Hepatic stellate cell (primary cell): ENCODE measurements around the gene PPP2R1A.

Source experiments
- DNase-seq: peaks from one replicate; pipeline ENCODE4 v3.0.0; 2011; ENCODE audit warnings: low spot score

PPP2R1A gene

DNA sequence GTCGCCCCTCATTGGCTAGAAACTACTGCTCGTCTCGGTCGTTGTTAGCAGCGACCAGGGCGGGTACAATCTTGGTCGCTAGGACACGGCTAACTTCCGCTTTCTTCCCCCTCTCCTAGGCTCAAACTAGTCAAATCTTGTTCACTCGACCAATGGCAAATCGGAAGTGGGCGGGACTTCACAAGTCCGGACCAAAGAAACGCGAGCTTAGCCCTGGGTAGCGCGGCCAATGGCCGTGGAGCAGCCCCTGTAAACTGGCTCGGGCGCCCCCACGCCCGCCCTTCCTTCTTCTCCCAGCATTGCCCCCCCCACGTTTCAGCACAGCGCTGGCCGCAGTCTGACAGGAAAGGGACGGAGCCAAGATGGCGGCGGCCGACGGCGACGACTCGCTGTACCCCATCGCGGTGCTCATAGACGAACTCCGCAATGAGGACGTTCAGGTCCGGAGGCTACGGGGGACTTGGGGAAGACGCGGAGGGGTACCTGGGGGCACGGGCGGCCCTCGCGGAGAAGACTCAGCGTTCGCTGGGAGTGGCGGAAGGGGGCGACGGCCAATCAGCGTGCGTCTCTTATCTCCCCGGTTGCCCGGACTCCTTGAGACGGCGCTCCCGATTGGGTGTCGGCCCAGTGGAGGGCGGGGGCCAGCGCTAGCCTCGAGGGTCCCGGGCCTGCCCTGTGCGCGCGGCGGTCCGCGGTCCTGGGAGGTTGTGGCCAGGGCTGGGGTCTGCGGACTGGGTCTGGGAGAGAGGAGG lies at the start of gene PPP2R1A:
Gene PPP2R1A (plus strand): TSS at position 318 of the 752 bp plus-strand sequence. CDS start 45 bp downstream, at position 363.
- peak; percentile 99 for DNase-seq

DNA sequence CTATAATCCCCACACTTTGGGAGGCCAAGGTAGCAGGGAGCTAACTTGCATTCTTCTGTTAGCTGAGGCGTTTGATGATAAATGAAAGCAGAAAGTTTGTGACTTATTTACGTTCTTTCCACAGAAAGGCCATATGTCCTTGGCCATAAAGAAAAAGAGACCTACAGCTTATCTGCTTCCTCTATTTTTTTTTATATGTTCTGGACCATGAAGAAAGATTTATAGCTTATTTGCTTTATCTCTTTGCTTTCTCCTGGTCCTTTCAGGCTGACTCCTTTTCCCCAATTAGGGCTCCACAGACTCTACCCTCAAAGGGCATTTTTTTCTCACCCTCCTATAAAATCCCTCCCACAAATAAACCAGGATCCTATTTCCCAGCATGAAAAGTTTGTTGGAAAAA lies 48.6 kb upstream of the PPP2R1A start:
- DNase-seq, result no peak

DNA sequence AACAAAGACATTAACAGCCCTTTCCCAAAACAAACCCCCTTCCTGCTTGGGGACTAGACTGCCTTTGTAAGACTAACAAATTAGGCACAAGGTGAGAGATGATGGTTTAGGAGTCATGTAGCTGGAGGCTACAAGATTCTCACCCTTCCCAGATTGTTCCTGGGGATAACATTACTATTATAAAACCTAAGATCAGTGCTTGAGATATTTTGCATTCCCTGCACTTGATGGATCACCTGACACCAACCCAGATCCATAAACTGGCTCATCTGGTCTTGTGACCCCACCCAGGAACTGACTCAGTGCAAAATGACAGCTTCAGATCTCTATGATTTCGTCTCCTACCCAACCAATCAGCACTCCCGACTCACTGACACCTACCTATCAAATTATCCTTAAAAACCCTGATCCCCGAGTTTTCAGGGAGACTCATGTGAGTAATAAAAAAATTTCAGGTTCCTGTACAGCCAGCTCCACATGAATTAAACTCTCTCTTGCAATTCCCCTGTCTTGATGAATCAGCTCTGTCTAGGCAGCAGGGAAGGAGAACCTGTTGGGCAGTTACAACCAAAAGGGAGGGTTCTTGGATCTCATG lies 47.8 kb upstream of the PPP2R1A start:
- no peak for DNase-seq

DNA sequence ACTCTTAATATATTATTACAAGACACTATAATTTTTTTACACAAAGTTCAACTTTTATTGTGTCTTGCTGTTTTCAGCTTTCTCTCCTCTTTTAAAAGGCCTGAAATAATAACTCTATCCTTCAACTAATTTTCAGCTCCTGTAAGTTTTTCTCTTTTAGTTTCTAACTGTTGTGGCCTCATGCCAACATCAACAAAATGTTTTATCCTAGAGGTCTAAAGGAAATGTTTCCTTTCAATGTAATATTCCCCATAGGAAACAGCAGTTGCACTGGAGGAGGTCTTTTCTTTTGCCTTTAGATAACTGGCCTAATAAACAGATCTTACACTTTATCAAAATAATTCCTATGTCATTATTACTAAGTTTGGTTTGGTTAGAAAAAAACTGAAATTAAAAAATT lies 41.6 kb upstream of the PPP2R1A start:
- DNase-seq, result no peak

DNA sequence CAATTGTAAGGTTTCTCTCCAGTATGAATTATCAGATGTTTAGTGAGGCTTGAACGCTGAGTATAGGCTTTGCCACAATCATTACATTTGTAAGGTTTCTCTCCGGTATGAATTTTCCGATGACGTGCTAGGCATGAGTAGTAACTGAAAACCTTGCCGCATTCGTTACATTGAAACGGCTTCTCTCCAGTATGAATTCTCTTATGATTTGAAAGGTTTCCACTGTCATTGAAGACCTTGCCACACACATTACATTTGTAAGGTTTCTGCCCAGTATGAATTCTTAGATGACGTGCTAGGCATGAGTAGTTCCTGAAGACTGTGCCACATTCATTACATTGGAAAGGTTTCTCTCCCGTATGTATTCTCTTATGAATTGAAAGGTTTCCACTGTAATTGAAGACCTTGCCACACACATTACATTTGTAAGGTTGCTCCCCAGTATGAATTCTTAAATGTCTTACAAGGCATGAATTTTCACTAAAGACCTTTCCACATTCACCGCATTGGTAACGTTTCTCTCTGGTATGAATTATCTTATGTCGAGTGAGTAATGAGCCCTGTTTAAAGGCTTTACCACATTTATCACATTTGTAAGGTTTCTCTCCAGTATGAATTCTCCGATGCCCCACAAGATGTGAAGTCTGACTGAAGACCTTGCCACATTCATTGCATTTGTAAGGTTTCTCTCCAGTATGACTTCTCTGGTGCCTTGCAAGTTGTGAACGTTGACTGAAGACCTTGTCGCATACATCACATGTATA lies 34.1 kb upstream of the PPP2R1A start:
- DNase-seq, result no peak

DNA sequence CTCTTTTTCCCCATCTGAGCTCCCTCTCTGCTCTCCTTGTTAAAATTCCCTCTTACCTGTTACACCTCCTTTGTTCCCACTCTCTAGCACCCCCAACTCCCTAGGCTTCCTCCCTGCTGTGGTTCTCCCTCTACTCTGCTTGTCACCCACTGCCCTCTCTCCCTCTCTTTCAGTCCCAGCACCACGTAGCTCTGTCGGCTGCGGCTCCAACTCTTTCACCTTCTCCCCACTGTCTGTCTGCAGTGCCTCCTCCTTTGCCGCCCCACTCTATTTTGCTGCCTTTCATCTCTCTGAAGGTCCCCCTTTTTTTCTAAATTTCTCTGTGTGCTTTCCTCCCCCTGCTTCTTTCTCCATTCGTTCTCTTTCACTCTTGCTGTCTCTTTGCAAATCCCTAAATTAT lies 19.5 kb upstream of the PPP2R1A start:
- DNase-seq, result no peak

DNA sequence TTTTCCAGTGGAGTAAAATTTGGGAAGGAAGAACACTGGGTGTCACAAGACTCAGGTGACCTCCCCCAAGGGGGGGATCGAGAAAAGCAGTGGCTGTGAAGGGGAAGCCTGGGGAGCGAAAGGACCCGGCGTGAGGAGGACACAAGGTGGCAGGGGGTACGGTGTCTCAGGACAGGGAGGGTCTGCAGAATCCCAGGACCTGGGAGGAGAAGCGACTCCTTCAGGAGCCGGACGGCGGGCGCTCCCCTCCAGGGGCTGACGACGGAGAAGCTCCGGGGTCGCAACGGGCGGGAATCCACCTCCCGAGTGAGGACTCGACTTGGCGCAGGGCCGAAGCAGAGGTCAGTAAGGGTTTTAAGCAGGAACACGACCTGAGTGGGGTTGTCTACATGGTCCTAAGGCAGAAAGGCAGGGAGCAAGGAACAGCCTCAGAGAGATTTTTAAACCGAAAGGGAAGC lies 19.0 kb upstream of the PPP2R1A start:
- DNase-seq, result peak; percentile 29

DNA sequence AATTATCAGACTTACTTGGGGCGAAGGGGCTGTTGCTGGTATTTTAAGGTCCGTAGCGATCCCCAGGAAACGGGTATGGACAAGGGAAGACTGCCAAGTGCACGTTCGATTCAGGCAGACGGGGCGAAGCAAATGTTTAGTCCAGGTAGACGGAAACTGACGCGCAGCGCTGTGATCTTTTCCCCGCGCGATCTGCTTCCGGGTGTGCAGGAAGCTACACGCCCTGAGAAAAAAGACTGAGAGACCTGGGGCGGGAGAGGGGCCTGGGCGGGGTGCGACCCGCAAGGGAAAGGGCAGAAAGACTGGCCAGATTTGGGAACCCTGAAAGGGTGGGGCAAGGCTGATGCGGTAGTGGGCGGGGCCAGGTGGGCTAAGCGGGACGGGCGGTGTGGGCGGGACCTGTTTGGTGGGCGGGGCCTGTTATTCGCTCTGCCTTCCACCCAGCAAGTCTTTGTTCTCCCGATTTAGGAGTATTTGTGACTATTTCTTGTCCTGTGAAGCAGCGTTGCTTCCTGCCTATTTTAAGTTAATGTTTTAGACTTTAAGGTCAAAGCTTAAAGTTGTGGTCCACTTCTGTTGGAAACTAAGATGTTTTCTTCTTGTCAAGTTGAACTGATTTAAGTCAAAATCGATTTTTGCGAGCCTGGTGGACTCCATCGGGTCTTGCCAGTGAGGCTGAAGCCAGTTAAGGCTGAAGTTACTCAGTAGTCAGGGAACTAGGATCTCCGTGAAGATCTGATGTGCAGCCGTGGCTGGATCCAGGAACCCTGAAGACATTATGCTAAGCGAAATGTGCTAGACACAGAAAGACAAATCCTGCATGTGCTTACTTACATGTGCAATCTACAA lies 18.3 kb upstream of the PPP2R1A start, which contains the start of gene ZNF836:
Gene ZNF836 (minus strand): TSS at position 301 of the 849 bp plus-strand sequence. CDS start 3,549 bp downstream, outside the sequence.
- DNase-seq, result peak; percentile 79

DNA sequence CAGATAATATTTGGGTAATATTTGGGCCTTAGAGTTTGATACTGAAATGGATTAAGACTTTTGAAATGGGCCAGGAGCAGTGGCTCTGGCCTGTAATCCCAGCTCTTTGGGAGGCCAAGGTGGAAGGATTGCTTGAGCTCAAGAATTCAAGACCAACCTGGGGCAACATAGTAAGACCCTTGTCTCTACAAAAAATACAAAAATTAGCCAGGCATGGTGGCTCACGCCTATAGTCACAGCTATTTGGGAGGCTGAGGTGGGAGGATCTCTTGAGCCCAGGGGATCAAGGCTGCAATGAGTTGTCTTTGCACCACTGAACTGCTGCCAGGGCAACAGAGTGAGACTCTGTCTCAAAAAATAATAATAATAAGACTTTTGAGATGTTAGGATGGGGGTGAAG lies 17.5 kb upstream of the PPP2R1A start:
- no peak for DNase-seq

DNA sequence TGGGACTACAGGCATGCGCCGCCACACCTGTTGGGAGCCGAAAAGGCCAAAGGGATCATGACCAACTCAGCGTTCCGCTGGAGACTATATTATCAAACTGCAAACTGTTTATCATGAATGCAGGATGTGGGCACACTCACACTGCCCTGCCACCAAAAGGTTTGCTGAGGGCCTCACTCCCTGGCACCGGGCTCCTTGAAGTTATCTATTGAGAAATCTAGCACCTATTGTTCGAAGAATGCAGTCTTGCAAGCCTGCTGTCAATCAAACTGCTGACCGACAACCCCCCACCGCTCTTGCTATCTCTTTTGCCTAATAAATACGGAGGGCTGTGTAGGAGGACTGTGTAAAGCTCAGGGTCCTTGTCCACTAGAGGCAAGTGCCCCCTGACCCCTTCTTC lies 13.3 kb upstream of the PPP2R1A start:
- DNase-seq, result no peak

DNA sequence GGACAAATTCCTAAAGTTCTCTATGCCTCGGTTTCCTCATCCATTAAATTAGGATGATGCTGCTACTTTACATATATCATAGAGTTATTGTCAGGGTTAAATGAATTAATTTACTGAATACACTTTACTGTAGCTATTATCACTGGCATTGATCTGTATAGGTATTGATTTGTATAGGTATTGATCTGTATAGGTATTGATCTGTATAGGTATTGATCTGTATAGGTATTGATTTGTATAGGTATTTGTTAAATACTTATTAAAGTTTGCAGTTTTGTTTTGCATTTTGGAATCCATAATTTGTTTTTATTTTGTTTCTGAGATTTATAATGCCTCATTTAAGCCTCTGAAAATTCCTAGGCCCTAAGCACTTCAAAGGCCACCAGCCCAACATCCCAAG lies 2.4 kb upstream of the PPP2R1A start:
- no peak for DNase-seq

DNA sequence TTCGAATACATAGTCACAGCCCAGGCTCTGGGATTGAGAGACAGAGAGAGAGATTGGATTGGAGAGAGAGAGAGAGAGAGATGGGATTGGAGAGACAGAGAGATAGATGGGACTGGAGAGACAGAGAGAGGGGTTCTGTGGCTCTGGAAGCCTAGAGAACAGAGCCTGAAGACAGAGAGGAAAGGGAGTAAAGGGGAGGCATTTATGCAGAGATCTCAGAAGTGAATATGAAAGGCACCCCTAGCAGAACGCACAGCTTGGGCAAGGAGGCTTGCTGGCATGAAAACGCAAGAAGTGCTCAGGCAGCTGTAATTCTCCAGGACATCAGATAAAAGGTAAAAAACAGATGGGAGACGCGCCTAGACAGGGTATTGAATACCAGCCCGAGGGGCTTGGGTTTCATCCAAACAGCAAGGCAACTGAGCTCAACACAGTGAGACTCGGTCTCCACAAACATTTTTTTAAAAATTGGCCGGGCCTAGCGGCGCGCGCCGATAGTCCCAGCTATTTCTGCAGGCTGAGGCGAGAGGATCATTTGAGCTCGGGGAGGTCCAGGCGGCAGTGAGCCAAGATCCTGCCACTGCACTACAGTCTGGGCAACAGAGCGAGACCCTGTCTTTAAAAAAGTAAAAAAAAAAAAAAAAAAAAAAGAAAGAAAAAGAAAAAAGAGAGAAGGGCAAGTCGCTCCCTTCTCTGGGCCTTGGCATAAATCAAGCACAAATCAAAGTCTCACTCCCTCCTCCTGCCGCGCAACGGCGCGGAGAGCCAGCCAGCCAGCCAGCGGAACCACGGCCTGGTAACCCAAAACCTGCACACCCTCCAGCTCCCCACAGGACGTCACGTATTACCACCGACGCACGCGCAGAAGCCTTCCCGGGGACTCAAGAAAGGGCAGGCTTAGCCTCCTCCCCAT lies 774 bp upstream of the PPP2R1A start:
- no peak for DNase-seq

DNA sequence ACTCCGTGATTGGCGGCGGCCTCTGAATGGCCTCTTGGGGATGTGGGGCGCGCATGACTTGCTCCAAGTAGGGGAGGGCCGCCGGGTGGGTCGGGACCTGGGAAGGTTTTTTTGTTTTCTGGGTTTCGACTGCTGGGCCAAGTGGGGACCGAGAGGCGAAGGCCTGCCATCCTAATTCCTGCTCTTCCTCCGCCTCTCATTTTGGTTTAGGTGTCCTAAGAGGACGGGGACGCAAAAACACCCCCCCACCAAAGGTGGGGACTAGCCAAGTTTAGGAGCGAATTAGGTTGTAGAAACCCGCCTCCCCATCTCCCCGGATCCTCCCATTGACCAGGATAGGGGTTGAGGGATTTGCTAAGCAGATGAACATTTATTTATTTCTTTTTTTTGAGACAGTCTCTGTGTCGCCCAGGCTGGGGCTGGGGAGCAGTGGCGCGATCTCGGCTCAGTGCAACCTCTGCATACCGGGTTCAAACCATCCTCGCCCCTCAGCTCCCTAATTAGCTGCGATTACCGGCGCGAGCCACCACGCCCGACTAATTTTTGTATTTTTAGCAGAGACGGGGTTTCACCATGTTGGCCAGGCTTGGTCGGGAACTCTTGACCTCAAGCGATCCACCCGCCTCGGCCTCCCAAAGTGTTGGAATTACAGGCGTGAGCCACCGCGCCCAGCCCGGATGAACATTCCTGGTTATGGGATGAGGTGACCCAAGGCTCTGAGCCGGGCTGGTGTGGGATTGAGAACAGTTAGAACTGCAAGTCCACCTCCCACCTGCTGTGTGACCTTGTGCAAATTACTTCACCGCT lies 838 bp downstream of the PPP2R1A start:
- peak; percentile 39 for DNase-seq

DNA sequence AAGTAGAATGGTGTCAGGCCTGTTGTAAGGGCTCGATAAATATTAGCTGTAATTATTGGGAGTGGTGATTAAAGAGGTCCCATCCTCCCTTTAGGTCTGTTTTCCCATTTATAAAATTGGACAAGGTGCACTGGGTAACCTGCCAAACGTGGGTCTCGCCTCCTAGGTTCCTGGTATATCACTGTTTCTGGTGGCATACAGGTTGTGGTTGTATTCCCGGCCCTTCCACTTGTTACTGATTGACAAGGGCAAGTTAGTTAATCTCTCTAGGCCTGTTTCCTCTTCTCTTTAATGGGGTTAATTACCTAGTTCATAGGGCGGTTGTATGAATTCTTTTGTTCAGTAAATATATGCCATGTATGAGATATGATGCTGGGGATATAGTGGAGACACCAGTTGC lies 1.5 kb downstream of the PPP2R1A start:
- no peak for DNase-seq

DNA sequence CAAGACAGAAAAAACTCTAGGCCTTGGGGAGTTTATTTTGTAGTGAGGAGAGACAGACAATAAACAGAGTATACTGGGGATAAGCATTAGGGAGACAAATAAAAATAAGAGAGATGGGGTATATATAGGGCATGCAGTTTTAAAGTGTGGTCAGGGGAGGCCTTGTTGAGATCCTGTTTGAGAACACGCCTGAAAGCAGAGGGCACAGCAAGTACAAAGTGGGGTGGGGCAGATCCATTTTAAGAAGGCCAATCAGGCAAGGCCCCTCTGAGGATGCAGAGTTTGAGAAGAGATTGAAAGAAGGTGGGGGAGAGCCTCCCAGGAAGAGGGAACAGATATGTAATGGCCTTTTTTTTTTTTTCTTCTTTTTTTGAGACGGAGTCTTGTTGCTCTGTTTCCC lies 2.1 kb downstream of the PPP2R1A start:
- DNase-seq, result no peak

DNA sequence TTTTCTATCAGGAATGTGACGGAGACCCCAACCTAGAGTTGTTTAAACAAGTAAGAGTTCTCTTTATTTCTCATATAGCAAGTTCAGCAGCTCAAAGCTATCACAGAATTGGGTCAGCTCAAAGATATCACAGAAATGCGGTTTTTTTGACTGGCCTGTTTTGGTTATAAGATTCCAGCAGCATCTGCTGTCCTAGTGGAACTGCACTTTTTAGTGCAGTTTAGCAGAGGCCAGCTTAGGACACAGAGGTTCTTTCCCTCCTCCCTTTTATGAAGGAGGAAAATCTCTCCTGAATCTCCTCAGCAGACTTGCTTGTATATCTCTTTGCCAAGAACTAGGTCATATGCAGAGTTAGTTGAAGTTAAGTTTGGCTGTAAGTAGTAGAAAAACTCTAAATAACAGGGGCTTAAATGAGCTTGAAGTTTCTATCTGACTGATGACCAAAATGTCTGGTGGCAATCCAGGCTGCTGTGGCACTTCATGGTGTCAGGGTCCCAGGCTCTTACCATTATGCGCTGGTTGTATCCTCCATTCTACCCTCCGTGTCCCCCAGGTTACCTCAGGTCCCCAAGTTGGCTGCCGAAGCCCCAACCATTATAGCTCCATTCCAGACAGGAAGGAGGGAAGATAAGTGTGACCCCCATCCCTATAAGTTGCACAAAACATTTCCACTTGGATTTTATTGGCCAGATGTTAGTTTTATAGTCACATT lies 6.6 kb downstream of the PPP2R1A start:
- no peak for DNase-seq

DNA sequence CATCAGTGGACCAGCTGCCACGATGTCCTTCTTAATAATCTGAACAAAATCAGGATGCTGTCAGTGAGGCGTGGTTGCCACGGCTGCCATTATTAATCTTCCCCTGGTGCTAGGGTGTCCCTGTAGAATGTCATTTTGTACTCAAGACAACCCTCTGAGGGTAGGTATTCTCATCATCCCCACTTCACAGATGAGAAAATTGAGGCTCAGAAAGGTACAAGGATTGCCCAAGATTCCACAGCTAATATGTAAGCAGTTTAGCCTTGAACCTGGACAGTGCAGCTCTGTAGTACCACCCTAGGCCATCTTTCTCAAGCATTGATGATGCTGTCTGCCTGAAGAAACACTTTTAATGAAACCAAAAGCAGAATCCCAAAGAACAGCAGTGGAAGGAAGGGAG lies 8.1 kb downstream of the PPP2R1A start:
- DNase-seq, result no peak

DNA sequence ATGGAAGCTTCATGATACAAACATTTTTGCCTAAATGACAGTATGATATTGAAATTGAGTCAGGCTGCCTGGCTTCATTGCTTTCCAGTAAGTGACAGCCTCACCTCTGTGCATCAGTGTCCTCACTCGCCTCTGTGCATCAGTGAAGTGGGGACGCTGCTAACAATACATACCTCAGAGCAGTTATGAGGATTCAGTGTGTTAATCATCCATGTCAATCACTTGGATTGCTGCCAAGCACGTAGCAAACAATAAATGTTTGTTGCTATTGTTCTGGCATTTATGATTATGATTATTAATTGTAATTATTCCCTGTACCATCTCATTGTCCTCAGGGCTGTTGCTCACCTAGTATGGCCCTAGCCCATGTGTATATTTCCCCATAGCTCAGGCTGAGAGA lies 8.8 kb downstream of the PPP2R1A start:
- DNase-seq, result no peak

DNA sequence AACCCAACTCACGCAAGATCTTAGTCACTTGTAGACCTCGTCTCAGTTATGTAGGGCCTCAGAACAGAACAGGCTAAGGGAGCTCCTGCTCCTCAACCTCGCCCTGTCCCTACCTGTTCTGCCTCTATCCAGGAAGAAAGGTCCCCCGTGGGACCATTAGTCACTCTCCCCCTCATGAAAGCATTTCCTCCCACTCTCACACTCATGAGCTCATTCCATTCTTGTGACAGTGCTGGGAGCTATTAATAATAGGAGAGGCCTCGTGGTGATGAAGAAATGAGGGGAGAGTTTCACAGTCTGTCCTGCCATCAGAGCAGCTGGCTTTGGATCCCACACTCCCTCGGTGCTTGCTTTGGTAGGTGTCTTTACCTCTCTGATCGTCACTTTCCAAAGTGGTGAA lies 10.2 kb downstream of the PPP2R1A start:
- DNase-seq, result peak; percentile 82
